NCI-H1417 treated with DMSO at 0.1 percent for 48 hours (cell line): ENCODE data around the gene DUS3L.
A peak's percentile ranks its signal among the peaks of the same experiment; 100 is the strongest.

ENCODE experiments used
- DNase-seq: peaks from one replicate; lab custom pipeline; 2025; lab: John Stamatoyannopoulos, UW

DUS3L gene

GRCh38 chr19:5790559-5791520, at the start of gene DUS3L:
DUS3L (minus strand) TSS chr19:5791163; CDS start chr19:5791141, 22 bp downstream.
- peak; percentile 84 for DNase-seq

- DNase-seq = no peak
Measured at GRCh38 chr19:5839065-5840017, 48.4 kb upstream of the DUS3L start, which contains the start of gene FUT6. FUT6 (minus strand) TSS chr19:5839702; CDS start chr19:5832567, 7,135 bp downstream.

- no peak for DNase-seq
Measured at GRCh38 chr19:5838353-5839064, 47.5 kb upstream of the DUS3L start.

GRCh38 chr19:5837761-5838352, 46.9 kb upstream of the DUS3L start:
- DNase-seq = no peak

- no peak for DNase-seq
Measured at GRCh38 chr19:5832527-5833216, 41.7 kb upstream of the DUS3L start.

GRCh38 chr19:5832061-5832460, 41.1 kb upstream of the DUS3L start:
- DNase-seq = no peak

- DNase-seq = no peak
Measured at GRCh38 chr19:5831159-5831558, 40.2 kb upstream of the DUS3L start.

GRCh38 chr19:5829567-5830310, 38.8 kb upstream of the DUS3L start:
- no peak for DNase-seq

GRCh38 chr19:5828661-5829566, 38.0 kb upstream of the DUS3L start:
- no peak for DNase-seq

- DNase-seq = peak; percentile 76
Measured at GRCh38 chr19:5827891-5828660, 37.1 kb upstream of the DUS3L start.

- no peak for DNase-seq
Measured at GRCh38 chr19:5827342-5827890, 36.5 kb upstream of the DUS3L start.

GRCh38 chr19:5826531-5827341, 35.8 kb upstream of the DUS3L start:
- DNase-seq = peak; percentile 85

- DNase-seq = no peak
Measured at GRCh38 chr19:5825178-5825577, 34.2 kb upstream of the DUS3L start.

- DNase-seq = no peak
Measured at GRCh38 chr19:5824751-5825150, 33.8 kb upstream of the DUS3L start.

- no peak for DNase-seq
Measured at GRCh38 chr19:5823579-5824281, 32.8 kb upstream of the DUS3L start.

- no peak for DNase-seq
Measured at GRCh38 chr19:5822181-5822844, 31.4 kb upstream of the DUS3L start.
